ENCODE data around the gene C10orf105. TPM values are rescaled to one million over a fixed set of nuclear protein-coding genes. Genes with fewer than 3 reads are reported as not detected.
A peak's percentile ranks its signal among the peaks of the same experiment; 100 is the strongest.

Gene C10orf105
- total and polyA plus RNA-seq, 2 of the 13 experiments (the other 11 are each of a cell fraction or from before 2014, with no cell fraction given) = not detected

DNA sequence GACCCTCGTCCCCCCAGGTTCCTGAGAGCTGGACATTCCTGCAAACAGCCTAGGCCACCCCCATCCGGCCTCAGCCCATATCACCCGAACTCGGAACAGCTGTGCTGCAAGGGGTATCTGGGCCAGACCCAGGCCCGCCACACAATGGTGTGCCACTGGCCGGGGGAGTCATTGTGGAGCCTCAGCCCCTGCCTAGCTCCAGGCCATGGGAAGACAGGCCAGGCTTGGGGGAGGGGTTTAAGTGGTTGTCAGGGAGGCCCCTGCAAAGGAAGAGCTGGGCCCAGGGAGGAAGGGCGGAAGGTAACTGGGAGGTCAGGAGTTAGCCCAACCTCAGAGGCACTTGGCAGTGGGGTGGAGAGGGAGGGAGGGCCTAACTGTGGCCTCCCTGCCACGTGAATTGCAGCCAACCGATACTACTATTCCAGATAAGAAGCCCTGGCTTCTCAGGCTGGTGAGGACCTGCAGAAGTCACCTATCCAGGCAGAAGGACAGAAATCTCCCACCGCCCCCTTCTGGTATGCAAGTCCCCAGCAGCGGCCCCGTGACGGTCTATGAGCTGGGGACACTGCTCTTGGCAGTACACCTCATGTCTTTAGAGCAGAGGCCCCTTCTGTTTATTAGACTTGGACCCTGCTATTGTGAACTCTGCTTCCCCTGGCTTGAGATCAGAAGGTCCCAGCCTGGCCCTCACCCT is 26.9 kb upstream of the C10orf105 start:
- DNase-seq (ENCODE audit: low spot score) (peak; percentile 47), ATAC-seq (peak; percentile 79), FAIRE-seq (peak; percentile 12)
- in situ Hi-C loops (cut with HindIII; ENCODE audit: extremely low pct_ligation_motif_present, low pct_unique_long_range_greater_than_20kb) (no loop called here), intact Hi-C loops (cut with micrococcal nuclease; ENCODE audit: unreplicated experiment) (no loop called here)
- H3K9ac ChIP-seq (ENCODE audit: insufficient read depth, low read depth, low read length) = no peak overlapping the region
- H3K27me3 ChIP-seq (ENCODE audit: control insufficient read depth in 1 of 2, insufficient read depth in 2 of 2, low read length in 2 of 2) = peaks cover 0 to 12% of the 10 kb centered on the region in 2 experiments; a peak in 2 of 5 replicates
- WGBS (ENCODE audit: low lambda C conversion rate) = 44% methylated on average over 11 of the region's 13 CpGs
- no peaks in the 10 kb centered on the region for H3K36me3 ChIP-seq (replicated peaks in 1 of 2; ENCODE audit: control insufficient read depth in 1 of 2, insufficient read depth in 2 of 2, low read length in 2 of 2)
- TF ChIP-seq, protein P1, sequence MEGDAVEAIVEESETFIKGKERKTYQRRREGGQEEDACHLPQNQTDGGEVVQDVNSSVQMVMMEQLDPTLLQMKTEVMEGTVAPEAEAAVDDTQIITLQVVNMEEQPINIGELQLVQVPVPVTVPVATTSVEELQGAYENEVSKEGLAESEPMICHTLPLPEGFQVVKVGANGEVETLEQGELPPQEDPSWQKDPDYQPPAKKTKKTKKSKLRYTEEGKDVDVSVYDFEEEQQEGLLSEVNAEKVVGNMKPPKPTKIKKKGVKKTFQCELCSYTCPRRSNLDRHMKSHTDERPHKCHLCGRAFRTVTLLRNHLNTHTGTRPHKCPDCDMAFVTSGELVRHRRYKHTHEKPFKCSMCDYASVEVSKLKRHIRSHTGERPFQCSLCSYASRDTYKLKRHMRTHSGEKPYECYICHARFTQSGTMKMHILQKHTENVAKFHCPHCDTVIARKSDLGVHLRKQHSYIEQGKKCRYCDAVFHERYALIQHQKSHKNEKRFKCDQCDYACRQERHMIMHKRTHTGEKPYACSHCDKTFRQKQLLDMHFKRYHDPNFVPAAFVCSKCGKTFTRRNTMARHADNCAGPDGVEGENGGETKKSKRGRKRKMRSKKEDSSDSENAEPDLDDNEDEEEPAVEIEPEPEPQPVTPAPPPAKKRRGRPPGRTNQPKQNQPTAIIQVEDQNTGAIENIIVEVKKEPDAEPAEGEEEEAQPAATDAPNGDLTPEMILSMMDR (CRISPR knock-in tag; IDR thresholded peaks at IDR 0.05) = peak; percentile 50
- TF ChIP-seq NFE2 (CRISPR knock-in tag; IDR thresholded peaks at IDR 0.05) = no peak
- peak; percentile 38 for TF ChIP-seq STAG1 (CRISPR knock-in tag; IDR thresholded peaks at IDR 0.05)
- H3K9me3 ChIP-seq (ENCODE audit: low read length) = no peaks in the 10 kb centered on the region
- H3K4me1 ChIP-seq (ENCODE audit: insufficient read depth, low read length) = peaks cover 14% of the 10 kb centered on the region
- no TSS peak for BruUV-seq (replicated peaks)
- ChIA-PET CTCF (ENCODE audit: low intra/inter-chr PET ratio, low total read pairs) (no interaction called here), POLR2A (no interaction called here)
- H3K27ac ChIP-seq (ENCODE audit: extremely low read length, insufficient read depth, low read length) = no peak overlapping the region
- no peaks in the 10 kb centered on the region for H4K20me1 ChIP-seq (ENCODE audit: insufficient read depth, low read length)
- no peak overlapping the region for H2AFZ ChIP-seq (ENCODE audit: low read length)
- no peak overlapping the region for H3K4me3 ChIP-seq (replicated peaks in 1 of 3; ENCODE audit: insufficient read depth in 1 of 3, low read depth in 2 of 3, low read length in 3 of 3)
- H3K4me2 ChIP-seq (ENCODE audit: low read depth, low read length) = no peak overlapping the region
- no peaks in the 10 kb centered on the region for H3K79me2 ChIP-seq (ENCODE audit: insufficient read depth, low read length)

DNA sequence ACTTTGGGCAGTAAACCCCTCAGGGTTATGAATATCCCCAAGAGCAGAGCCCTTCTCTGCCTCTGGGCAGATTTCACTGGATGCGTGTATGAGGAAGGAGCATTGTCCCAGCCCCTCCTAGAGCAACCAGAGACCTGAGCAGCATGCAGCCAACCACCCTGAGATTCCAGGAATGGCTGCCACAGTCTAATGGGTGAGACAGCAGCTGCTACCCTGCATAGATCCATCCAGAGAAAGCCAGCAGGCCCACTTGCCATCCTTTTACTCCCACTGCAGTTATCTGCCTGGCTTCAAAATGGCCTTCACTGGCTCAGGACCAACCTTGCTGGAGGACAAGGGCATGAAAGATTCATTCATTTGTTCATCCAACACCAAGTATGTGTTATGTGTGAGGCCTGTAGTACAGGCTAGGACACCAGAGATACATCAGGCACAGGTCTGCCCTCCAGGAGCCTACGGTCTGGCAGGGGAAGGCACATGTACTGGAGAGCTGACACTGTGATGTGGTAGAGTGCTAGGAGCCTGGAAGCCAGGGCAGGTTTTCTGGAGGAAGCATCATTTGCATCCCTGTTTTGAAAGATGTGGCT is 26.2 kb upstream of the C10orf105 start:
- ChIA-PET CTCF (ENCODE audit: low intra/inter-chr PET ratio, low total read pairs) (no interaction called here), POLR2A (no interaction called here)
- WGBS (ENCODE audit: low lambda C conversion rate) = 74% methylated on average over 2 of the region's 2 CpGs
- in situ Hi-C loops (cut with HindIII; ENCODE audit: extremely low pct_ligation_motif_present, low pct_unique_long_range_greater_than_20kb) (no loop called here), intact Hi-C loops (cut with micrococcal nuclease; ENCODE audit: unreplicated experiment) (no loop called here)
- H3K27me3 ChIP-seq (ENCODE audit: control insufficient read depth in 1 of 2, insufficient read depth in 2 of 2, low read length in 2 of 2) = peaks cover 0 to 12% of the 10 kb centered on the region in 2 experiments; a peak in 2 of 5 replicates
- no peaks in the 10 kb centered on the region for H3K9me3 ChIP-seq (ENCODE audit: low read length)
- H3K27ac ChIP-seq (ENCODE audit: extremely low read length, insufficient read depth, low read length) = no peak overlapping the region
- FAIRE-seq = no peak
- no peak overlapping the region for H3K9ac ChIP-seq (ENCODE audit: insufficient read depth, low read depth, low read length)
- H4K20me1 ChIP-seq (ENCODE audit: insufficient read depth, low read length) = no peaks in the 10 kb centered on the region
- H3K4me3 ChIP-seq (replicated peaks in 1 of 3; ENCODE audit: insufficient read depth in 1 of 3, low read depth in 2 of 3, low read length in 3 of 3) = no peak overlapping the region
- ATAC-seq = no peak
- no peaks in the 10 kb centered on the region for H3K36me3 ChIP-seq (replicated peaks in 1 of 2; ENCODE audit: control insufficient read depth in 1 of 2, insufficient read depth in 2 of 2, low read length in 2 of 2)
- peaks cover 13% of the 10 kb centered on the region; the same call in 1 of the 2 replicates for H3K4me1 ChIP-seq (ENCODE audit: insufficient read depth, low read length)
- H2AFZ ChIP-seq (ENCODE audit: low read length) = no peak overlapping the region
- TF ChIP-seq, protein P2, sequence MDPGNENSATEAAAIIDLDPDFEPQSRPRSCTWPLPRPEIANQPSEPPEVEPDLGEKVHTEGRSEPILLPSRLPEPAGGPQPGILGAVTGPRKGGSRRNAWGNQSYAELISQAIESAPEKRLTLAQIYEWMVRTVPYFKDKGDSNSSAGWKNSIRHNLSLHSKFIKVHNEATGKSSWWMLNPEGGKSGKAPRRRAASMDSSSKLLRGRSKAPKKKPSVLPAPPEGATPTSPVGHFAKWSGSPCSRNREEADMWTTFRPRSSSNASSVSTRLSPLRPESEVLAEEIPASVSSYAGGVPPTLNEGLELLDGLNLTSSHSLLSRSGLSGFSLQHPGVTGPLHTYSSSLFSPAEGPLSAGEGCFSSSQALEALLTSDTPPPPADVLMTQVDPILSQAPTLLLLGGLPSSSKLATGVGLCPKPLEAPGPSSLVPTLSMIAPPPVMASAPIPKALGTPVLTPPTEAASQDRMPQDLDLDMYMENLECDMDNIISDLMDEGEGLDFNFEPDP (CRISPR knock-in tag; conservative IDR thresholded peaks at IDR 0.05) = no peak
- TF ChIP-seq ZSCAN12 (CRISPR knock-in tag; IDR thresholded peaks at IDR 0.05) = no peak
- no peak for TF ChIP-seq SATB2 (CRISPR knock-in tag; IDR thresholded peaks at IDR 0.05)
- no peak for TF ChIP-seq SP4 (CRISPR knock-in tag; IDR thresholded peaks at IDR 0.05)
- no TSS peak for BruUV-seq (replicated peaks)
- no peak overlapping the region for H3K4me2 ChIP-seq (ENCODE audit: low read depth, low read length)
- DNase-seq (ENCODE audit: low spot score) = no peak
- H3K79me2 ChIP-seq (ENCODE audit: insufficient read depth, low read length) = no peaks in the 10 kb centered on the region
